HG02885 (cell line): ENCODE results near the gene PIP4P1.
"Not testable (repeated sequence)": the region's sequence is repeated elsewhere in the genome, so short reads cannot be mapped to it uniquely, and the experiment has no call there.

Experiments
- ATAC-seq: cut with Tn5 transposase; IDR thresholded peaks from one replicate; pipeline ENCODE4 v1.9.1; 2021; ENCODE audit warnings: mild to moderate bottlenecking; ENCODE audit not compliant: unreplicated experiment, poor library complexity

The PIP4P1 gene

DNA sequence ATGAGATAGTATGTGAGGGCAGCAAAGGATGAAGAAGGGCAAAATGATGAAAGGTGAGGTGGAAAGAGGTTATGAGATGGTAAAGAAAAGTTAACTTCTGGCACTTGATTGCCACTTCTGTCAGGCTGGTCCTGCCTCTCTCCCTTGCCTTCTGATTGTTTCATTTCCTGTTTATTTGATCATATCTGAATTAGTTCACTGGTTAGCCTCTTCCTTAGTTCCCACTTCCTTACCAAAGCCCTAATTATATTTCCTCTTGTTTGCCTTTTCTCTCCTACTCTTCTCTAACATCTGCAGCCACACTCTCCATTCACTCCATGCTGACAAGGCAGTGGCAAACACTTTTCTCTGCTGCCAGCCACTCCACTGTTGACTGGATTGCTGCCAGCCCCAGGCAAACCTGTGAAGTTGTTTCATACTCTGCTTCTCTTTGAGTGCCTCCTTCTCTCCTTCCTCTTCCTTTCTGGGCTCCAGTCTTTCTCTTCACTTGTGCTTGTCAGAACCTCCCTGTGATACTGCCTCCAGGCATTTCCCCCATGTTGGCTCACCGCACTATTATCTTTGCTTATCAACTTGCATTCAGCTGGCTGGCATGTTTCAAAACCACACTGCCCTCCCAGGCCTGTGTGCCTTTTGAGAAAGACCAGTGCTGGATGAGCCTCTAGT, 16.1 kb upstream of the PIP4P1 start:
- ATAC-seq: no peak

DNA sequence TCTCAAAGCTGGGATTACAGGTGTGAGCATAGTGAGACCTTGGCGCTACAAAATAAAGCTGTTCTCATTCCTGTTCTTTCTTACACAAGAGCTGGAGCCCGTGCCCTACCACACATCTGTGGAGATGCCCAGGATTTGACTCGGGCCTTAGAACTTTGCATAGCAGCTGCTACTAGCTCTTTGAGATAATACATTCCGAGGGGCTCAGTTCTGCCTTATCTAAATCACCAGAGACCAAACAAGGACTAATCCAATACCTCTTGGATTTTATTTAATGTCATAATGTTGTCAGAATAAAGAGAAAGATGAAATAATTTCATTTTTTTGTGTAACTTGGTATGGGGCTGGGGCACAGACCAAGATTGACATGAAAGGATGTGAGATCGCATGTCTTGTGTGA, 15.5 kb upstream of the PIP4P1 start:
- ATAC-seq: no peak

DNA sequence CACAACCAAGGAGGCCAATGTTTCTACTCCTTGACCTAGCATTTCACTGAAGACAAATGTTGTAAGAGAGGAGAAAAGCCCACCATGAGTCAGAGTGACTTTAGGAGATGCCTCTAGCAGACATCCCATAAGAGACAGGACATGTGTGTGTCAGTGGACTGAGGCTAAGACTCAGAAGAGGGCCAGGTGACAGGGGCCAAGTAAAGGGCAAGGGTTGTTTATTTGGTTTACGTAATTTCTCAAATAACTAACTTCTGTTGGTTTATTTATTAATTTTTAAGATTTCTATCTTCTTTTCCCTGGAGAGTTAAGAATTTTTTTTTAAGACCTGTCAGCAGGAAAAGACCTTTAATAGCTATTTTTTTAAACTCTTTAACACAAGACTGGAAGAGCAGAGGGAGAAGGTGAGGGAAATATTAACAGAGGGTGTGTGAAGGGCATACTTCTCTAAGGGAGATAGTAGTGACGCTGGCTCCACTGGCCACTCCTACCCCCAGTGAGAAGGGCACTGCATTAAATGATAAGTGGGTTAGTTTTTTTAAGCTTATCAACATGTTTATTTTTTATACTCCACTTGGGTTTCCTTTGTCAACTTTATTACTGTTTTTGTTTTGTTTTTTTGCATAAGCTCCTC, 11.4 kb upstream of the PIP4P1 start:
- ATAC-seq: no peak

DNA sequence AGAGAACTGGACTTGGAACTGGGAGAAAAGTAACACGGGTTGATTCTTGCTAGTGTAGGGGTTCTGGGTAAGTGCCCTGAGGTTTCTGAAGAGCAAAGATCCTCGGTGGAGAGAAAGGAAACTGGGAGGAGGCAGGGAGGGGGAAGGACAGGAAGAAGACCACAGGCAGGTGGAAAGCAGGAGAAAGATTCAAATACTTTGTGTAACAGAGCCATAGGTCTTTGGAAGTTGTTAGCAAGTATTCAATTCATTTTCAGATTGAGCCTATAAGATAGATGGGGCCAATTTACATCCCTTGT, 9.3 kb upstream of the PIP4P1 start:
- ATAC-seq: no peak

DNA sequence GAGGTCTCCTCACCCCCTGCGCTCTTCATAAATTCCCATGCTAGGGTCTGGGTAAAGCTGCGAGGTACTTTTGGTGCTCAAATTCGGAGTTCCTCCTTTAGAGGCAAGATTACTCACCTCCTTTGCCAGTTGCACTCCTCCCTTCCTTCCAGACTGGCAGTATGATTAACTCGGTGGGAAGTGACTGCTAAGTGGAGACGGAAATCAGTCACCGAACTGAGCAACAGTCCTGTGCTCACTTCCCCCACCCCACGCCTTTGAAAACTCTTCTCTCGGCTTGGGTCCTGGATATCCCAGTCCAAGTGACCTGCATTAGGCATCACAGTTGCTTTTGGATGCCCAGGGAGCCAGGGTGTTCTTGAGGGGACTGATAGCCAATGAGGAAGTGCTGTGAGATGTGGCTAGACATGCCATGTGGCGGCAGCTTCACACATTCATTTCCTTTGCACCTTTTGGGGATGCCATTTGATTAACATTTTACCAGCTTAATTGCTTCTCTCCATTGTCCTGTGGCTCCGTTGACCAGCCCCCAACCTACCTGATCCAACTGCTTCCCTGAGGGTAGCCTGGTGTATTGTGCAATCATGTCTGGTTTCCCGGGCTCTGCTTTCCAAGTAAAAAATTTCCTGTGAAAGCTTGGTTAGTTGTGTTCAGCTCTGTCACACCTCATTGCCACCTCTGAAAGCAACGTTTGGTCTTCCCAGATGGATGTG, 8.8 kb upstream of the PIP4P1 start:
- peak; percentile 35 for ATAC-seq

DNA sequence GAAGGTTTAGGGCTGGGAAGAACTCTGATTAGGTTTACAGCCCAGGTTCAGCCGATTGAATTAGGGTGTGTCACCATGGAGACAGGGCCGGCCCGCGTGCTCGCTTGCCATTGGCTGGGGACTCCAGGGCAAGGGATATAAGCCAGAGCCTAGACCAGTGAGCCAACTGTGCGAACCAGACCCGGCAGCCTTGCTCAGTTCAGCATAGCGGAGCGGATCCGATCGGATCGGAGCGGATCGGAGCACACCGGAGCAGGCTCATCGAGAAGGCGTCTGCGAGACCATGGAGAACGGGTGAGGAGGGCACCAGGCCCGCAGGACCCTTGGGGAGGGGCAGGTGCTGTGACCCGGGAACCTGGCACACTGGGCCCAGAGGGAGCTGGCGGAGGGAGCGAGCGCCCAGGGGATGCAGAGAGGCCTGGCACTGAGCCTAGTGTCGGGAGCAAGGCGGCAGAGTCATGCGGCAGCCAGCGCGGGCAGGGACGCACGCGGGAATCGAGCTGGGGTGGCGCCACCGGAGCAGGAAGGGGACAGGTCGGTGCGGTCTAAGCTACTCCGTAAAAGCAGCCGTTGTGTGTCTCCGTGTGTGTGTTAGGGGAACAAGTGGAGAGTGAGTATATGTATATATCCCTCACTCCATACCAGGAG, 8.1 kb upstream of the PIP4P1 start, which contains the start of gene PNP:
PNP (plus strand) TSS at position 165 of the 648 bp plus-strand sequence; CDS start at position 284, 119 bp downstream.
- peak; percentile 97 for ATAC-seq

DNA sequence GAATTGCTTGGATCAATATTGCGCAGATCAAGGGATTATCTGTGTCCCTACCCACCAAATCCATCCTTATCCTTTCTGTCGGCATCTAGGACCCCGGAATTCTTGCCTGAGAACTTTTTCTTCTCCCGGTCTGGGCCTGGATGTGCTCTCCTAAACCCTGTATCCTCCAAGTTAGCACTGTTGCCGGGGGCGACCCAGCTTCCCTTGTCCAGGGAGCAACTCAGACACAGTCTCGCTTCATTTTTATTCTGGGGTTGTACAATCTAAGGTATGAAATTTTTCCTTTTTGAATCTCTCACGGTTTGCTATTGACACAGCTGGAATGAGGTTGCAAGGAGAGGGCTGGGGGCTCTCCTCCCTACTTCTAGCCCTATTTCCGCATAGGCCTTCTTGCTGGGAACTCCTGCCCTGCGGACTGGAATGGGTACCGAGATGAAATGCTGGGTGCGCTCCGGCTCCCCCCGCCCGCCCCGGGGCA, 7.6 kb upstream of the PIP4P1 start:
- no peak for ATAC-seq

DNA sequence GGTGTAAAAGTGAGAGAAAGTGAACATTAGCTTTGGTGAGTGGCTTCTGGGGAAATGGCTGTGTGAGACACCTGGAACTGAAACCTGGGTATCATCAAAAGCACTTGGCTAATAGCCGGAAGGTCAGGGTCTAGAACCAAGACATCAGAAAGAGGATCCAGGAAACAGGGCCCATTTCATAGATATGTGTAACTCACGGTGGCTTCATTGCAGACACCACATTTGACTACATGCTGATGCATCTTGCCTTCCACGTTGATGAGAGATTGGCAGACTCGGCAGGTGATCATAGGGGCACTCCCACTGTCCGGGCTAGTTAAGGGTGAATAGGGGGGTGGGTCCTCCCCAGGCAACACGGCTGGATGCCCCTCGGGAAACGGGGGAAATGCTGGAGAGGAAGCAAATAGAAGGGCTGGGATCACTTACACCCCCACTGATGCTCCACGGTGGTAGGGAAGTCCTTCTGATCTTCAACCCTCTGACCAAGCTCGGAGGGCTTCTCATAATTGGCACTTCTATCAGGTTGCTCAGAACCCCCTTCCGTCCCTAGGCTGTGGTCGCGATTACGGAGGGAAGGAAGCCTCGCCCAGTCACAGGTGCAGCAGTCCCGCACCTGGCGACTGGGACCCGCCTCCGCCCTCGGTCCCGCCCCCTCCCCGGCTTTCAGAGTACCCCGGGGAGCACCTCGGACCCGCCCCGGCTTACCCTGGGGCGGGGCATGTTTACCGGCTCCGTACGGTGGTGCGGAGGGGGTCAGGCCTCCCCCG, 593 bp downstream of the PIP4P1 start:
- ATAC-seq: peak; percentile 5

DNA sequence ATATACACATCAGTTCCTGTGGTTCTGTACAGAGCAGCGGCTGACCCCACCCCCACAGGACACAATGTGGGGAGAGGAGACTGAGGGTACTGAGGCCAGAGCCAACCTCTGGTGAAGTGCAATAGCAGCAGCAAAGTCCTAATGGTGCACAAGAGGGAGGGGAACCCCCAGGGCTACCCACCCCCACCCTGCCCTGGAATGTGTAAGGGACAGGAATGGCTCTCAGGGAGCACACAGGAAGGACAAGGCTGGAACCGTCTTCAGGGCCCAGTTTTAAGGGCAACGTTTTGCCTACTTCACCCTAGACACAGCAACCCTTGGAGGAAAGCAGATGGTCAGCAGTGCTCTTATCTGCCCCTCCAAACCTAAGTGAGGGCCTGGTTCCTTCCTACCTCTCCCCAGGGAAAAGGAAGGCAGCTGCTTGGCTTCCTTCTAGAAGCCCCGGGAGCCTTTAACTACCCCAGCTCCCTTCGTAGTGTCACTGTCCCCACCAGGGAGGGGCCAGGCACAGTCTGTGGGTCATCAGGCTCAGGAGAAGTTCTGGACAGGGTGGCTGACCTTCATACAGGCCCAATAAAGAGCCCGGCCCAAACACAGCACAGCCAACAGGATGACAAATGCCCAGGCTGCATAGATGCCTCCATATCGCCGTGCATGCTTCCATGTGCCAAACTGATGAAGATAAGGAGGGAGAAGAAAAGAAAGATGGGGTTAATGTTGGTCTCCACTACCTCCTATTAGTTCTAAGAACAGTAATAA, 3.0 kb downstream of the PIP4P1 start:
- ATAC-seq: no peak

DNA sequence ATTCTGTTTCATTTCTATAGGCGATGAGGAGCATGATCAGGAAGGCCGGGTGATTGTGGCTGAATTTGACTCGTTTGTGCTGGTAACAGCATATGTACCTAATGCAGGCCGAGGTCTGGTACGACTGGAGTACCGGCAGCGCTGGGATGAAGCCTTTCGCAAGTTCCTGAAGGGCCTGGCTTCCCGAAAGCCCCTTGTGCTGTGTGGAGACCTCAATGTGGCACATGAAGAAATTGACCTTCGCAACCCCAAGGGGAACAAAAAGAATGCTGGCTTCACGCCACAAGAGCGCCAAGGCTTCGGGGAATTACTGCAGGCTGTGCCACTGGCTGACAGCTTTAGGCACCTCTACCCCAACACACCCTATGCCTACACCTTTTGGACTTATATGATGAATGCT, 4.3 kb downstream of the PIP4P1 start:
- ATAC-seq: no peak

DNA sequence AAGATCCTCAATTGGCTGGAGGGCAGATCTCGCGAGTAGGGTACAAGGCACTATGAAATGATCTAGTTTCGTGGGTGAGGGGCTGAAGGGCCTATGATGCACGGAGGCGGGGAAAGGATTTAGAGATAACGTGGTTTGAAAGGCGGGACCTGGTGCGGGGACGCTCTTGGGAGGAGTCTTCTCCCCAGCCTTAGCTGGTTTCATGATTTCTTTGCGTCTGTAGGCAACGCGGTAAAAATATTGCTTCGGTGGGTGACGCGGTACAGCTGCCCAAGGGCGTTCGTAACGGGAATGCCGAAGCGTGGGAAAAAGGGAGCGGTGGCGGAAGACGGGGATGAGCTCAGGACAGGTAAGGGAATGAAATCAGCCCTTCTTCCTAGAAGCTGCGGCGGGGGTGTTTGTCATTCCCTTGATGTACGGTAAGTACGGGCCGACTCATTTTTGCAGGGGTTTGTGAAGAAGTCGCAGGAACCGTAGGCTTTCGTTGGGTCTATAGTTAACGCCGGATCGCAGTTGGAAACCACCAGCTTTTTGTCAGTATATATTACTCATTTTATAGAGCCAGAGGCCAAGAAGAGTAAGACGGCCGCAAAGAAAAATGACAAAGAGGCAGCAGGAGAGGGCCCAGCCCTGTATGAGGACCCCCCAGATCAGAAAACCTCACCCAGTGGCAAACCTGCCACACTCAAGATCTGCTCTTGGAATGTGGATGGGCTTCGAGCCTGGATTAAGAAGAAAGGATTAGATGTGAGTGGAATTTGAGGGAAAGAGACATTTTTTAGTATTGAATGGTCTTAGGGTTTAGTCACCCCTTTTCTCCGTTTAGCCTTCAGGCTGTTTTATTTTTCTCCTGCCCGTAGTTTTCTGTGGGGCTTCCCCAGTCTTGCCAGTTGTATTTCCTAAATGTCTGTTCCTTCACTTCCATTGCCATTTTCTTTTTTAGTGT, 5.6 kb downstream of the PIP4P1 start:
- ATAC-seq: peak; percentile 52

DNA sequence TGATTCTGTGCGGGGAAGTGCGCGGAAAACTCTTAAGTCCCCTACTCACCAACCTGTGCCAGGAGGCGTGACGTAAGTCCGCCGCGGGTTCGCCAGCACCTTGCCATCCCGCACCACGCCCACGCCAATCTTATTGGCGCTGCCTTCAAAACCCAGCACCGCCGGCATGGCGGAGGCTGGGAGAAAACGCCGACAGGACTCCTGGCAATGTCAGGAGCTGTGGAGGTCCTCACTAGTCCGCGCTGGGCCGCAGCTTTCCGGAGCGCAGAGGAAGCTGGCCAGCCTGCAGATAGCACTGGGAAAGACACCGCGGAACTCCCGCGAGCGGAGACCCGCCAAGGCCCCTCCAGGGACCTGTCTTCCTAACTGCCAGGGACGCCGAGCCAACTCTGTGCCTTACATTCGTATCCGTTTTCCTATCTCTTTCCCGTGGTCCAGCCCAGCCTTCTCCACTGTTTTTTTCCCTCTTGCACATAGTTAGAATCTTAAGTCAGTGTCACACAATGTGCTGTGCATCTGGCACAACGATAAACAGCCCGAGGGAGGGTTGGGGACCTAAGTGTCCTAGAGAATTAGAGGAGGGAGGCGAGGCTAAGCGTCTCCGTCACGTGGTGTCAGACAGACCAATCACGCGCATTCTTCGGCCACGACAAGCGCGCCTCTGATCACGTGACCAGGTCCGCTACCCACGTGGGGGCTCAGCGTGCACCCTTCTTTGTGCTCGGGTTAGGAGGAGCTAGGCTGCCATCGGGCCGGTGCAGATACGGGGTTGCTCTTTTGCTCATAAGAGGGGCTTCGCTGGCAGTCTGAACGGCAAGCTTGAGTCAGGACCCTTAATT, 6.5 kb downstream of the PIP4P1 start, which contains the start of the genes APEX1 and OSGEP:
APEX1 (plus strand) TSS at position 711 of the 839 bp plus-strand sequence. CDS start 420 bp downstream, outside the sequence.
OSGEP (minus strand) TSS at position 297 of the 839 bp plus-strand sequence; CDS start at position 168, 129 bp downstream.
- peak; percentile 89 for ATAC-seq

DNA sequence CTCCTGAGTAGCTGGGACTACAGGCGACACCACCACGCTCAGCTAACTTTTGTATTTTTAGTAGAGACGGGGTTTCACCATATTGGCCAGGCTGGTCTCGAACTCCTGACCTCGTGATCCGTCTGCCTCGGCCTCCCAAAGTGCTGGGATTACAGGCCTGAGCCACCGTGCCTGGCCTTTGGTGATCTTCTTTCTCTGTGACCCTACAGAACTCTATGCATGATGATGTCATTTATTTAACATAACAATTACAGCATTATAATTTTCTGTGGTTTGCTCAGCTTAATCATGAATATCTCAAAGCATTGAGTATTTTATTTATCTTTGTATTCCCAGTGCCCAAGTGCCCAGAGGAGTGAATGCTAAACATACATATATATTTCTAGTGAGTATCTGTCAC, 8.4 kb downstream of the PIP4P1 start:
- not testable (repeated sequence) for ATAC-seq

DNA sequence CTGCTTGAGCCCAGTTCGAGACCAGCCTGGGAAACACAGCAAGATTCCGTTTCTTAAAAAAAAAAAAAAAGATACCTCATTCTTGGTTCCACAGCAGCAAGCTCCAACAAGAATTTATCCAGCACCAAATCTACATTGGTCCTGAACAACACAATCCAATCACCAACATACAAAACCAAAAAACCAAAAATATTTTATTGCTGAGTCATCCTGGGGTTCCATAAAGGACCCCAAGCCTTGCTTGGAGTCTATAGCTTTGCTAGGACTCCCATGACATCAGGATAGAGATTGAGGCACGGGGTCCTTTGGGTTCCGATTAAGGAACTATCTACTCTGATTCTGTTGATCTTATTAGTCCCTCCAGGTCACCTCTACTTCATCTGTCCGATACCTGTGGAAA, 14.3 kb downstream of the PIP4P1 start:
- ATAC-seq: no peak

DNA sequence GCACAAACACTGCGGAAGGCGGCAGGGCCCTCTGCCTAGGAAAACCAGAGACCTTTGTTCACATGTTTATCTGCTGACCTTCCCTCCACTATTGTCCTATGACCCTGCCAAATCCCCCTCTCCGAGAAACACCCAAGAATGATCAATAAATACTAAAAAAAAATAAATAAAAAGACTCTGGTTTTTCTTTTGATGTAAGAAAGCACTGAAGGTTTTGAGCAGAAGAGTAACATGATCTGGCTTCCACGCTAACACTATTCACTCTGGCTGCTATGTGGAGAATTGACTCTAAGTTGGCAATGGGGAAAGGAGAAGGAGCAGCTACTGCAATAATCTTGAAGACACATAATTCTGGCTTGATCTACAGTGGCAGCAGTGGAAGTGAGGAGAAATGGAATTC, 17.6 kb downstream of the PIP4P1 start:
- ATAC-seq: not testable (repeated sequence)

DNA sequence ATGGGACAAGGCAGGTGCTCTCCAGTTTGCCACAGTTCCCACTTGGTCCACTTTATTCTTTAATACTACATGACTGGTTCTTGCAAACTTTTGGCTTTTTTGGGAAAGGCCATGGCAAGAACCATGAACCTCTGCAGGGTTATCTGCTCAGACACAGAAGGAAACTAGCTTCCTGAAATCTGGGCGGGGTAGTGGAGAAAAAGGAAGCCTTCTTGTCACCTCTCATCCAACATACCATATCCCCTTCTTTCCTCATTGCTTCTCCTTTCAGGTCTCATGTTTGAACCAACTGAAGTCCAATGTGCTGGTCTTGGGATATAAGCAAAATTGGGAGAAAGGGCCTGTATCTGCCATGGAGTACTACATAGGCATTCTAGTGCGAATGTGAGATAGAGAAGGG, 19.8 kb downstream of the PIP4P1 start:
- ATAC-seq: no peak

DNA sequence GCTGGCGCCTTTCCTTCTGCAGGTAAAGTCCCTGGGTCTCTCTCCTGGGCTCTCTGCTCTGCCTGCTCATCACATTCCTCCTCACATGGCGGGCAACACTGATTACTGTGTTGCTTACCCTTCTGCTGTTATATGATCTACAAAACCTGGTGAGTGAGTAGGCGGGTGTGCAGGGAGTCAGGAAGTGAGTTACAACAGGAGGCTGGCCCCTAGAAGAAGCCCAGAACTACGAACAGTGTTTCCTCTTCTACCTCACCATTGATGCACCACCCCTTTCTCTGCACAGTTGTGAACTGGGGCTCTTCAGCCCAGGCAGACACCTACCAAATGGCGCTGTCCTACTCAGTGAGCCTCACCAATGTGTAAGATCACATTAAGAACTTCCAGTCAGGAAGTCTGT, 20.4 kb downstream of the PIP4P1 start:
- peak; percentile 67 for ATAC-seq
